ENCODE measurements around the gene ZNF827.

Gene ZNF827

DNA sequence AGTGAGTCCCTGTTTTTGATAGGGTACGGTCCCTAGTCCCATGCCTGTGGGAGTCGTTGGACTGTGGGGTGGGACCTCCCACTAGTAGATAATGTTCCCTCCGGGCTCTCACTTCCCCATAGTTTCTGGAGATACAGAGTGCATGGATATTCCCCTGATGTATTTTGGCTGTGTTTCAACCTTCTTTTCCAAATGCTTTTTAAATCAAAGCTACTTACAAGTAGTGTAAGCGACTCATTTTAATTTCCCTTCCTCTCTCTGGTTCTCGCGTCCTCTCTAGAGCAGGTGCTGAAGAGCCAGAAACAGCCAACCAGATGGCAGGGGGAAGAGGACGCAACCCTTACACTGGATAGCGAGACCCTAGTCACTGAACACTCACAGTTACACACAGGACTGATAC, 79.2 kb downstream of the ZNF827 start:
- no peak for DNase-seq (ENCODE audit: insufficient read length, low spot score)
- no peak for FAIRE-seq
- TF ChIP-seq, protein P1, sequence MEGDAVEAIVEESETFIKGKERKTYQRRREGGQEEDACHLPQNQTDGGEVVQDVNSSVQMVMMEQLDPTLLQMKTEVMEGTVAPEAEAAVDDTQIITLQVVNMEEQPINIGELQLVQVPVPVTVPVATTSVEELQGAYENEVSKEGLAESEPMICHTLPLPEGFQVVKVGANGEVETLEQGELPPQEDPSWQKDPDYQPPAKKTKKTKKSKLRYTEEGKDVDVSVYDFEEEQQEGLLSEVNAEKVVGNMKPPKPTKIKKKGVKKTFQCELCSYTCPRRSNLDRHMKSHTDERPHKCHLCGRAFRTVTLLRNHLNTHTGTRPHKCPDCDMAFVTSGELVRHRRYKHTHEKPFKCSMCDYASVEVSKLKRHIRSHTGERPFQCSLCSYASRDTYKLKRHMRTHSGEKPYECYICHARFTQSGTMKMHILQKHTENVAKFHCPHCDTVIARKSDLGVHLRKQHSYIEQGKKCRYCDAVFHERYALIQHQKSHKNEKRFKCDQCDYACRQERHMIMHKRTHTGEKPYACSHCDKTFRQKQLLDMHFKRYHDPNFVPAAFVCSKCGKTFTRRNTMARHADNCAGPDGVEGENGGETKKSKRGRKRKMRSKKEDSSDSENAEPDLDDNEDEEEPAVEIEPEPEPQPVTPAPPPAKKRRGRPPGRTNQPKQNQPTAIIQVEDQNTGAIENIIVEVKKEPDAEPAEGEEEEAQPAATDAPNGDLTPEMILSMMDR (IDR thresholded peaks at IDR 0.05; ENCODE audit: insufficient read depth, missing control alignments) = no peak

DNA sequence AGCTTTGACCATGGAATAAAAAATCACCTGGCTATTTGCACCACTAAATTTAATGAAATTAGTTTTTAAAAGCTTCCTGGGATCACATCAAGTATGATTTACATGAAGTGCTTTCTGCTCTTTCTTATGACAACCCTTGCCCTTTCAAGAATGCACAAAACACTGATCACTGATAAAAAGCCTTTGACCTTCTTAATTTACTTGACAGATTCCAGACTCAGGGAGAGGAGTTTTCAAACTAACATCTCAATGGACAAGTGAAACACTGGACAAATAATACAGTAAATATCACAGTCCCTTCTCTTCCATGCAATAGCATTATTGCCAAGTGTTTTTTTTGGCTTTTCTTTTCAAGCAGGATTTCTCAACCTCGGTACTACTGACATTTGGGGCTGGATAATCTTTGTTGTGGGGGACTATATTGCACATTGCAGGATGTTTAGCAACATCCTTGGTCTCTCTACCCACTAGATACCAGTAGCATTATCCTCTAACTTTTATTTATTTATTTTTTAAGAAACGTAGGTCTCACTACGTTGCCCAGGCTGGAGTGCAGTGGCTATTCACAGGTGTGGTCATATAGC, 86.3 kb downstream of the ZNF827 start:
- DNase-seq (ENCODE audit: insufficient read length, low spot score) (no peak), FAIRE-seq (no peak)
- TF ChIP-seq, protein P1 (IDR thresholded peaks at IDR 0.05; ENCODE audit: insufficient read depth, missing control alignments) = no peak

DNA sequence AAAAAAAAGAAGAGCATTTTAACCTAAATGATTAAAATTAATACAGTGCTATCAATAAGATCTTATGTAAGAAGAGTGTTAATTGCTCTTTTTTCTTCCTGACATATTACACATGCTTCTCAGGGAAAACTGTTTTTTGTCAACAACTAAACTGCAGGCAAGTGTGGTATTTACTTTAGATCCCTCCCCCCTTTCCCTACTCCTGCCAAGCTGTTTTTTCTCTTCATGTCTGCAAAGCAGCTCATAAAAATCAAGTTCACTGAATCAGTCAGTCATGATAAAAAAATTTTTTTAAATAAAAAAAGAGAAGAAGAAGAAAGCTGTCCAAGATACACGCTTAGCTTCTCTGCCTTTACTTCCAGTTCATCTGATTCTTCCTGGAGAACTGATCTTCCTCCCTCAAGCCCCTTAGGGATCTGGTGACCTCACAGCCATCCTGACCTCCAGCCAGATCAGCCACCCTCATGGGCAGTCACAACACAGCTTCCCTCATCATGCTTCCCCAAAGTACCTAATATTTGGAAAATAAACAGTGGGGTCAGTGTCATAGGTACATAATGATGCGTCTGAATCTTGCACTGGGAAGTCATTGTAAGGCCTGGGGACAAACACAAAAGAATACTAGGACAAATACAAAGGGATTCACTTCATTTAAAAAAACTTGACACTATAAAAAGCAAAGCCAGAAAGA, 87.0 kb downstream of the ZNF827 start:
- no peak for DNase-seq (ENCODE audit: insufficient read length, low spot score)
- TF ChIP-seq, protein P1 (IDR thresholded peaks at IDR 0.05; ENCODE audit: insufficient read depth, missing control alignments) = no peak
- FAIRE-seq = no peak

DNA sequence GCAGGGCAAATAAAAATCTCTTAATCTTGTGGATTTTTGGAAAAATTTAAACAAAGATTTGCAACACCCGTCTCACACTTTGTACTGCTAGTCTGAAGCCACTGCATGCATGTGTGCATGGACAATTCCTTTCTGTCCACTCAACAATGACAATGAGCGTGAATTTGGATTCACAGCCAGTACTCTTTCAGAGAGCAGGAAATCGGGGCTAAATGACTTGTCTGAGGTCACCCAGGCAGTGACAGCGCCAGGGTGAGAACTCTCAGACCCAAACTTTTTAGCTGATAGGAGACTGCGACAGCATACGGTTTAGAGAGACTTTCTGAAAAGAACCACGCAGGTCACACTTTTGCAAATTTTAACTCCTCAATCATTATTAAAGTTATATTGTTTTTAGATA, 90.9 kb downstream of the ZNF827 start:
- DNase-seq (ENCODE audit: insufficient read length, low spot score) = no peak
- TF ChIP-seq, protein P1 (IDR thresholded peaks at IDR 0.05; ENCODE audit: insufficient read depth, missing control alignments) = no peak
- no peak for FAIRE-seq

DNA sequence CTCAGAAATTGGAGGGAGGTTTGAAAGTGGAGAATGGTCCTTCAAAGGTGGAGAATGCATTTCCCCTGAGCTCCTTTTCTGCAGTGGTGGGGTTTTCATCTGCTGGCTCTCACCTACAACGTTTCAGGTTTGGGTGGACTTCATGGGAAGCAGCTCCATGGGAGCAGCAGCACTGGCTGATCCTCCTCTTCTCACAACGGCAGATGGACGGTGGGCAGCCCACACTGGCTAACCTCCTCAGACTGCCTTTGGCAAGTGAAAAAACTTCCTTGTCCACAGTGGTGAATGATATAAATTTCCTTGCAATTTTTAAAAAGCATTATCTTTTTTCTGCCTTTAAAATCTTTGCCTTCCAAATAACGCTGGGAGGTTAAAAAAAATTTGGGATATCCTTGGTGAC, 93.5 kb downstream of the ZNF827 start:
- TF ChIP-seq, protein P1 (IDR thresholded peaks at IDR 0.05; ENCODE audit: insufficient read depth, missing control alignments) = no peak
- FAIRE-seq = no peak

DNA sequence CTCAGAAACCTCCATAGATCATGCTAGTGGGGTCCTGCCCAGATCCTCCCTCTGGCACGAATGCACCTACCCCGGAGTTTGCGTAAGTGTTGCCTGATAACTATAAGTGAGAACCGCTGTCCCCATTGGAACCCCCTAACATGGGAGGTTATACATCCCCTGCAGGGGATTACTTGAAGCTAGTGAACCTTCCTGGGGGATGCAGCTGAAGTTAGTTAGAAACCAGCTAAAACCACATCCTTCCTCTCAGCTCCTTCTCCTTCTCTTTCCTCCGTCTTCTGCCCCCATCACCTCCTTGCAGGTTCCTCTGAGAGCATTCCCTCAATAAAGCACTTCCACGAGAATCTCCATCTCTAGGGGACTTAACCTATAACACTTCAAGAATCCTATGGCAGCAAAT, 95.0 kb downstream of the ZNF827 start:
- TF ChIP-seq, protein P1 (IDR thresholded peaks at IDR 0.05; ENCODE audit: insufficient read depth, missing control alignments) = no peak
- FAIRE-seq (no peak), DNase-seq (ENCODE audit: insufficient read length, low spot score) (no peak)

More for the DNA sequence above, 93.5 kb downstream of the ZNF827 start:
- no peak for DNase-seq (ENCODE audit: insufficient read length, low spot score)

DNA sequence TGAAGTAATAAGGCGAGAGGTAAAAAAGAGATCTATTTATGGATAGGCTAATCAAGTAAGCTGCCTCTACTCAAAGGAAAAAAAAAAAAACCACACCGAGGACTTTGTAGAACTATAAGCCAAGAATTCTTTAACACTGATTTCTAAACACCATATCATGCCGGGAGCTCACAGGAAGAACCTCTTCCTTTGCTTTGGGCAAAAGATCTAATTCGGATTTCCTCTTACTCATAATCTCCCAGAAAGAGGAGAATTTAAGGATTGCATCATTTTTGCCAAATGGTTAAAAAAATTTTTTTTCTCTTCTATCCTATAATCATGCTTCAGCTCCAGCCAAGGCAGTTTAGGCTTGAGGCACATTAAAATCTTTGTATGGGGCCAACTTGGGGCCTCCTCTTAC, 95.5 kb downstream of the ZNF827 start:
- TF ChIP-seq, protein P1 (IDR thresholded peaks at IDR 0.05; ENCODE audit: insufficient read depth, missing control alignments) = no peak
- FAIRE-seq (no peak), DNase-seq (ENCODE audit: insufficient read length, low spot score) (no peak)

Data from D721Med (cell line).